Activated CD8-positive, alpha-beta memory T cell treated with anti-CD3 and anti-CD28 coated beads for 1 hour (primary cell): Measurements from ENCODE around the gene DXO.
"Not testable (repeated sequence)": the region's sequence is repeated elsewhere in the genome, so short reads cannot be mapped to it uniquely, and the experiment has no call there.

Experiments
- DNase-seq, 2 donors: peaks; one replicate each; pipeline ENCODE4 v3.0.0-alpha.2; 2020; ENCODE audit warnings: low read depth in 1 of 2; ENCODE audit errors: extremely low read depth in 1 of 2

Gene DXO

DNA sequence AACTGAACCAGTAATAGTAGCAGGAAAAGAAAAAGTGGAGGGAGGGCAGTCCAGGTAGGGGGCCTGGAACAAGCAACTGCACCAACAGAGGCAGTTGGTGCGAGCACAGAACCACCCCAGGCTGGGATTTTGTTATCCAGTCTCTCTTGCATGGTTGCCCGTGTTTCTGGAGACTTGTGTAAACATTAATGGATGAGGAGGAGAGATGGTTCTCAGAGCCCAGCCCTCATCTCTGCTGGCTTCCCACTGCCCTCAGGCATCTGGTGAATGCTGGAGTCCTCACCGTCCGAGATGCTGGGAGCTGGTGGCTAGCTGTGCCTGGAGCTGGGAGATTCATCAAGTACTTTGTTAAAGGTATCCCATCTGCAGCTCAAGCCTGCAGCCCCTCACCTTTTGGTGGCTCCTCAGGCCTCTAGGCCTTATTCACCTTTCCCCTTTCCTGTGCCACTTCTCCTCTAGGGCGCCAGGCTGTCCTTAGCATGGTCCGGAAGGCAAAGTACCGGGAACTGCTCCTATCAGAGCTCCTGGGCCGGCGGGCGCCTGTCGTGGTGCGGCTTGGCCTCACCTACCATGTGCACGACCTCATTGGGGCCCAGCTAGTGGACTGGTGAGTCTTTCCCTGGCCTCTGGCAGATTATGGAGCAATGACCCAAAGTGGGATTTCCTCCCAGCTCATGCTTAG is 8.4 kb upstream of the DXO start:
- not testable (repeated sequence) for DNase-seq

DNA sequence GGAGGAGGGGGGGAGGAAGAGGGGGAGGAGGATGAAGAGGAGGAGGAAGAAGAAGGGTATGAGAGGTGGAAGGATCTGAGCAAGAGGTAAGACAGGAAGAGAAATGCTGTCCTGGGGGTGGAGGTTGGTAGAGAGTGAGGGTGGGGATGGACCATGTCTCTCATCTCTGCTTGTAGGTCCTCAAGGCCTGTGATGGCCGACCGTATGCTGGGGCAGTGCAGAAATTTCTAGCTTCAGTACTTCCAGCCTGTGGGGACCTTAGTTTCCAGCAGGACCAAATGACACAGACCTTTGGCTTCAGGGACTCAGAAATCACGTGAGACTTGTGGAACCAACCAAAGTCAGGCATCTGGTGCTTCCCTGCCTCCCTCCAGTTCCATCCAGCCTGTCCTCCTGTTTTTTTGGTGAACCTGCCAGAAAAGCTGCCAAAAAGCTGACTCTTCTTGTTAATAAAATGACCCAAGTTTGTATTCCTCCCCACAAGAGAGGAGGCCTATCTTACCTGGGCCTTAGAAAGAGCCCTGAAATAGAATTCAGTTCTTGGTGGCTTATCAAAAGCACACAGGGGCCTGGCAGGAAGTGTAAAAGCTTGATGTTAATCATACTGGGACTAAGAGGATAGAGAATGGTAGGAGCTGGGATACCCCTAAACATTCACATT is 7.4 kb upstream of the DXO start:
- DNase-seq = no peak

DNA sequence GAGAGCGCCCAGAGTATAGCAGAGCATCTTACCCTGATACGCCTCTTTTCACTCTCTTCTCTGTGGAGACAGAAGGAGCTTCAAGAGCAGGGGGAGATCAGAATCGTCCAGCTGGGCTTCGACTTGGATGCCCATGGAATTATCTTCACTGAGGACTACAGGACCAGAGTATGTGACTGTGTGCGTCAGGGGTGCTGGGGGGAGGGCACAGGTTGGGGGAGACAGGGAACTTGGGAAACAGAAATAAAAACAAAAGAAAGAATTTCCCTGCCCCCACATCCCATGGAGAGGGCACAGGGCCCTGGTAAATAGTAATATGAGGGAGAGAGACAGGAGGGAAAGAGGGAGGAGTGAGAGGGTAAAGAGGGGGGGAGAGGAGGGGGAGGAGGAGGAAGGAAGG is 6.9 kb upstream of the DXO start:
- DNase-seq = no peak

DNA sequence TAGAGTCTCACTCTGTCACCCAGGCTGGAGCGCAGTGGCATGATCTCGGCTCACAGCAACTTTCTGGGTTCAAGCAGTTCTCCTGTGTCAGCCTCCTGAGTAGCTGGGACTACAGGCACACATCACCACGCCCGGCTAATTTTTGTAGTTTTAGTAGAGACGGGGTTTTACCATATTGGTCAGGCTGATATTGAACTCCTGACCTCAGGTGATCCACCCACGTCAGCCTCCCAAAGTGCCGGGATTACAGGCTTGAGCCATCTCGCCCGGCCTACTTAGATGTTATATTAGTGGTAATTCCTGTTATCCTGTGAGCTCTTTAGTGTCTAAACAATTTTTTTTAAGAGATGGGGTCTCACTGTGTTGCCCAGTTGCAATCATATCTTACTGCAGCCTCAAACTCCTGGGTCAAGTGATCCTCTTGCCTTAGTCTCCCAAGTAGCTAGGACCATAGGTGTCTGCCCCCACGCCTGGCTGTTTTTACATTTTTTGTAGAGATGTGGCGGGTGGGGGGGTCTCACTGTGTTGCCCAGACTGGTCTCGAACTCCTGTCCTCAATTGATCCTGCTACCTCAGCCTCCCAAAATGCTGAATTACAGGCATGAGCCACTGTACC is 6.0 kb upstream of the DXO start:
- DNase-seq = no peak

DNA sequence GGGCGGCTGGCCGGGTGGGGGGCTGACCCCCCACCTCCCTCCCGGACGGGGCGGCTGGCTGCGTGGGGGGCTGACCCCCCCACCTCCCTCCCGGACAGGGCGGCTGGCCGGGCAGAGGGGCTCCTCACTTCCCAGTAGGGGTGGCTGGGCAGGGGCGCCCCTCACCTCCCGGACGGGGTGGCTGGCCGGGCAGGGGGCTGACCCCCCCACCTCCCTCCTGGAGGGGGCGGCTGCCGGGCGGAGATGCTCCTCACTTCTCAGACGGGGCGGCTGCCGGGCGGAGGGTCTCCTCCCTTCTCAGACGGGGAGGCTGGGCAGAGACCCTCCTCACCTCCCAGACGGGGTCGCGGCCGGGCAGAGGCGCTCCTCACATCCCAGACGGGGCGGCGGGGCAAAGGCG is 4.1 kb upstream of the DXO start:
- DNase-seq = not testable (repeated sequence)

DNA sequence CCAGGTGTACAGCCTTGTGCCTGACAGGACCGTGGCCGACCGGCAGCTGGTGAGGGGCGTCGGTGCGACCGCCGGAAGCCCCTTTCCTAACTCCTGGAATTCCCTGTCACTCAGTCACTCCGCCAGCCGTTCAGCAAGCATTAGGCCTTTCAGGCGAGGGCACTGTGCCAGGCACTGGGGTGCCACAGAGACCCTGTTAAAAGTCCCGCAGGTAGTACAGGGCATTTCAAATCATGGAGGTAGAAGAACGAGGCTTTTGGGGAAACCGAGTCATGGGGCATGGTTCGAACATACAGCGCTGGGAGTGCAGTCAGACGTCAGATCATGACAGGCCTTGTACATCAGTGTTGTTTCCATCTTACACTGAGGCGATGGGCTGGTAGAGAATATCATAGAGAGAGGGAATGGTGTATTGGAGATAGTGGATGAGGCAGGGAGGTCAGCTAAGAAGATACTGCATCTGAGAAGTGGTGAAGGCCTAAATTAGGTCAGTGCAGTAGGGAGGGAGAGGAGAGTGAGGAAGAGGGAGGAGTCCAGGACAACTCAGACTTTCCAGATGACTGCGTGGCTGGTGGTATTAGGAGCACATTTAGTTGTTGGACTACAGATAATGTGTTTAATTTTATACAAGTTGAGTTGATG is 892 bp upstream of the DXO start:
- no peak for DNase-seq

DNA sequence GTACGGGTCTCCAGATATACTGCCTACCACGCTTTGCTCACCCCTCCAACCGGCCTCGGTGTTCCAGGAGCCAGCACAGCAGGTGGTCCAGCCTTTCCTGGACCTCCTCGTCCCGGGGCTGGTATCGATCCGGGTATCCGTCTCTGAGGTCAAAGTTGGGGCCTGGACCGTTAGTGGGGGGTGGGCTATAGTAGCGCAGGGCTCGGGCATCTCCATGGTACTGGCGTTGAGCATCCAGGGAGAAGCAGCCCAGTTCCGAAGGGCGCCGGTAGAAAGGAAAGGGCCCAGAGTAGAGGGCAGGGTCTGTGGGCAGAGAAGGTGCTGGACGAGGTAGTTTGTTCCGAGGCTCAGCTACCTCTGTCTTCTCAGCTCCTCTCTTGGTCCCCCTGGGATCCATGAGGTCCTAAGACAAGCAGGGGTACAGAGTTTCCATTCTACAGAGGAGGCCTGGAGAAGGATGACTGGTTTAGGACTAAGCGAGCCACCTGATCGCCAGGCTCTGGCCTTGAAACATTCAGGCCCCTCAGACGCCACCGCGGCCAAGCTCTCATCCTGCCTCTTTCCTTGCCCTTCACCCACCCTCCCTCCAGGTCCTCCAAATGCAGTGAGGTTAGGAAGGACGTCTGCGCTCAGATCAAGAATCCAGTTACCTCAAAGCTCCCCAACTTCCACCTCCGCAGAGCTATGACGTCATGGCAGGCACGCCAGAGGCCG is 502 bp downstream of the DXO start:
- DNase-seq = no peak

DNA sequence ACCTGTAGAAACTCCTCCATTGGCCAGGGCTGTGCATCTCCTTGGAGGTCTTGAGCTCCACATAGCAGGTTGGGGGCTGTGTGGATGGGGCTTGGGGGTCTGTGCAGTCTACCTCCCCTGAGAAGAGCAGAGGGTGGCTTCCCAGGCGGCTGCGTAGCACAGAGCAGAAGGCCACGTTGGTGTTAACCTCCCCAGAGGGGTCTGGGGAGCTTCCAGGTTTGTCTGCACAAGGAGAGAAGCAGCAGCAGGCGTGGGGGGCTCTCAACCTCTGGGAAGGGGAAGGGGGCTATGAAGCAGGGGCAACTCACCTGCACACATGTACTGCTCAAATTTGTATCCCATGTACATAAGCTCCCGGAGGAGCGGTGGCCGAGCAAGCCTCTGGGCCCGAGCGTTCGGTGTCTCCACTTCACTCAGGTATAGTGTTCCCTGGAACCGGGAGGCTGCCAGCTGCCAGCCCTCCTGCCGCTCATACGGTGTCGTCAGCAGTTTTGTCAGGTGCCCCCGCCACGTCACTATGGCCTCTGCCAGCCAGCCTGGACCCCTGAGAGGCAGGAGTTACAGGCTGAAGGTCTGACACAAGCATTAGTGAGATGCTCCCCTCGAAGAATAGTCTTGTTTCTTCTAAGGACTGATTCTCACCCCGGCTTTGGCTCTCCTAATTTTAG is 1.2 kb downstream of the DXO start:
- no peak for DNase-seq

DNA sequence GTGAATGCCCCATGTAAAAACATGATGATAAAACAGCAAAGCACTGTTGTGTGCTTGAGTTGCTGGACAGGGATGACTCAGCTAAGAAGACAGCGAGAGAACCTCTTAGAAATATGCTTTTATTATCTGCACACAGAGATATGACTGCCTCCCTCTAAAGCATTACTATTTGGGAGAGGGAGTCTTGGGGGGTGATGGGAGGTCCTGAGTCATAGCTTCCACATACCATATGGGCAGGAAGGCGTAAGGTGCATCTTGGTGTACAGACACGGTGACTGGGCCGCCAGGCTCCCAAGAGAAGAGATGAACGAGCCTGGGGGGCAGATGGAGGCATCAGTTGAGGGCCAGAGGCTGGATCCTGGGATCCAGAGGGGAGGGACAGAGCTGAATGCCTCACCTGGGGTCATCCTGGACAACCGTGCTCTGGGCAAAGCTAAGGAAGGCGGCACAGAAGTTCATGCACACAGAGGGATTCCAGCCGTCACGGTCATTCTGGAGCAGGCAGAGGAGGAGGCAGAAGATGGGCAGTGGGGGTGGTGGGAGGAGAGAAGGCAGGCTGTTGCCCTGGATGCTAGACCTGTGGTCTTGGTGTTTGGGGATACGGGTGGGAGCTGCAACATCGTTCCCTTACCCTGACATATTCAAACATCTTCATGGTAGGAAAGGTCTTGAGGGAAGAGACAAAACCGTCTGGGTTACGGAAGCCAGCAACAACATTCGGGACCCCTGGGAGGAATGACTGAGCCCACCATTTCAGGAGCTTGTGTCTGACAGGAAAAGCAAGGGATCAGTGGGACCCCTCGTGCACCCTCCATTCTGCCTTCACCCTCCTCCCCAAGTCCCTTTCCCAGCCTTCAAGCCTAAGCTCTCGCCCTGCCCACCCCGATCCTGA is 2.0 kb downstream of the DXO start:
- no peak for DNase-seq

DNA sequence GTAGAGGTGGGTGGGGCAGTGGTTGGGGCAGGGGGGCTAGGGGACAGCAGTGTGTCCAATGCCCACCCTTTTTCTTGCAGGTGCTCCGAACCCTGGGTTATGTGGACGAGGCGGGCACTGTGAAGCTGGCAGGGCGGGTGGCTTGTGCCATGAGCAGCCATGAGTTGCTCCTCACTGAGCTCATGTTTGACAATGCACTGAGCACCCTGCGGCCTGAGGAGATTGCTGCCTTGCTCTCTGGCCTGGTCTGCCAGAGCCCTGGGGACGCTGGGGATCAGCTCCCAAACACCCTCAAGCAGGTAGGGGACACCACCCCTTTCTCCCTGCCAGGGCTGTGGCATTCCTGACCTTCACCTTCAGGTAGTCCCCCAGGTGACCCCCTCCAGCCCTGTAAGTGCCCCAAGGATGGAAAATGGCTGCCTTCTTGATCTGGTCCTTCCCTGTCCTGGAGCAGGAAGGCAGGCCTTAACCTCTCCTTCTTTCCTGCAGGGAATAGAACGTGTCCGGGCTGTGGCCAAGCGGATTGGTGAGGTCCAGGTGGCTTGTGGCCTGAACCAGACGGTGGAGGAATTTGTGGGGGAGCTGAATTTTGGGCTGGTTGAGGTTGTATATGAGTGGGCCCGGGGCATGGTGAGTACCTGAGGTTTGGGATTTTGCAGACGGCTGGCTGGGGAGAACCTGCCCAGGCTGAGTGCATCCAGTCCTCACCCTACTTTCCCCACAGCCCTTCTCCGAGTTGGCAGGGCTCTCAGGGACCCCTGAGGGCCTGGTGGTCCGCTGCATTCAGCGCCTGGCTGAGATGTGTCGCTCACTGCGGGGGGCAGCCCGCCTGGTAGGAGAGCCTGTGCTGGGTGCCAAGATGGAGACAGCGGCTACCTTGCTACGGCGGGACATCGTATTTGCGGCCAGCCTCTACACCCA is 2.9 kb downstream of the DXO start:
- no peak for DNase-seq

DNA sequence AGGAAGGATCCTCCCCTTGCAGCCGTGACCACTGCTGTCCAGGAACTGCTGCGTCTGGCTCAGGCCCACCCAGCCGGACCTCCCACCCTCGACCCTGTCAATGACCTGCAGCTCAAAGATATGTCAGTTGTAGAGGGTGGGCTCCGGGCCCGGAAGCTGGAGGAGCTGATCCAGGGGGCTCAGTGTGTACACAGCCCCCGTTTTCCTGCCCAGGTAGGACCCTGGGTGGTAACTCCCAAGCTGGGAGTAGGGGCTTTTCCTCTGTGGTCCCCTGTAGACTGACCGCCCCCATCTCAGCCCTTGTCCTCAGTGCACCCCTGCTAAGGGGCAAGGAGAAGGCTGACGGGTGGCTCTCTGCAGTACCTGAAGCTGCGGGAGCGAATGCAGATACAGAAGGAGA is 3.6 kb downstream of the DXO start:
- no peak for DNase-seq

DNA sequence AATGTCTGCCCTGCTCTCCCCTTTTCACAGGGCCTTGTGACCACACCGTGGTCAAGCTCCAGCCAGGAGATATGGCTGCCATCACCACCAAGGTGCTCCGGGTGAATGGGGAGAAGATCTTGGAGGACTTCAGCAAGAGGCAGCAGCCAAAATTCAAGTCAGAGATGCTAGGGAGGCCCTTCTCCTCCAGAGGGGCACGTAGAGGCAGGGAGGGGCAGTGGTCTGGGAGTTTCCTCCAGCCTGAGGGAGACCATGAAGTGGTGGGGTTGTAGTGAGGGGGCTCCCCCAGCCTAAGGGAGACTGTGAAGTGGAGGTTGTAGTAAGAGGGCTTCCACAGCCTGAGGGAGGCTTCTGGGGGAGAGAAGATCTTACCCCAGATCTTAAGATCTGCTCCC is 4.0 kb downstream of the DXO start:
- no peak for DNase-seq

DNA sequence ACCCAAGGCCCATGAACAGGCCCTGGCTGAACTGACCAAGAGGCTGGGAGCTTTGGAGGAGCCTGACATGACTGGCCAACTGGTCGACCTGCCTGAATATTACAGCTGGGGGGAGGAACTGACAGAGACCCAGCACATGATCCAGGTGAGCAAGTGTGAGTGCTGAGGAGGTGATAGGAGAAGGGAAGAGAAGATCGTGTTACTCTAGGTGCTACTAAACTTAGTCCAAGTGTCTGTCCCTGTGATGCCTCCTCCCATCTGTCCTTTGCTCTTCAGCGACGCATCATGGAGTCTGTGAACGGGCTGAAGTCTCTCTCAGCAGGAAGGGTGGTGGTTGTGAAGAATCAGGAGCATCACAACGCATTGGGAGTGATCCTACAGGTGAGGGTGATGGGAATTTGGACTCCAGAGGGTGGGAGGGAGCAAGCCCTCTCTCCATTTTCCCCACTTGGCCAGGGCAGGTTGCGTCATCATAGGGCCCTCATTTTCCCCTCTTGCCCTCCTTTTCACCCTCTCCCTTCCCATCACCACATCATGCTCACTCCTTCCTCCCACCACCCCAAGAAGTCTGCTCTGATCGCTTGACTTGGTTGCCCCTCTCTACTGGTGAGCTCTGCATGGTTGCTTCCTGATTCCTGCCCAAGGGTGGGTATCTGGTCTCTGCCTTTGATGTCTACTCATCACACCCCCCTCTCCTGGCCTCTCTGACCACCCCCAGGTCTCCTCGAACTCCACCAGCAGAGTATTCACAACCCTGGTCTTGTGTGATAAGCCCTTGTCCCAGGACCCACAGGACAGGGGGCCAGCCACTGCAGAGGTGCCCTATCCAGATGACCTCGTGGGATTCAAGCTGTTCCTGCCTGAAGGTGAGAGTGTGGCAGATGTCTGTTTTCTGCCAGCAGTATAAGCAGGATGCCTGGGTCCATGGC is 4.7 kb downstream of the DXO start:
- DNase-seq = no peak

DNA sequence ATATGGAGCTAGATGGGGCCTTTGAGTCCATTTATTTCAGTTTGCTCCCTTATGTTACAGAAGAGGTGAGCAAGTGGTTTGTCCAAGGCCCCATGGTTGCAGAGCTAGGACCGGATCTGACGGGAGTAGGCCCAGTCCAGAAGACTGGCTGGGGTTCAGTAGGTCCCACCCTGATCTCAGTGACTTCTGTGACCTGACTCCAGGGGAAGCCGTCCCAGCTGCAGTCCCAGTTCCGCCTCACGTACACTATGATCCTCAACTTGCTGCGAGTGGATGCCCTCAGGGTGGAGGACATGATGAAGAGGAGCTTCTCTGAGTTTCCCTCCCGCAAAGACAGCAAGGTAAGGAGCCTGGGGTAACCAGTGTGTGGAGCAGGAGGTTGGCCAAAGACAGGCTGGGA is 5.4 kb downstream of the DXO start:
- no peak for DNase-seq

DNA sequence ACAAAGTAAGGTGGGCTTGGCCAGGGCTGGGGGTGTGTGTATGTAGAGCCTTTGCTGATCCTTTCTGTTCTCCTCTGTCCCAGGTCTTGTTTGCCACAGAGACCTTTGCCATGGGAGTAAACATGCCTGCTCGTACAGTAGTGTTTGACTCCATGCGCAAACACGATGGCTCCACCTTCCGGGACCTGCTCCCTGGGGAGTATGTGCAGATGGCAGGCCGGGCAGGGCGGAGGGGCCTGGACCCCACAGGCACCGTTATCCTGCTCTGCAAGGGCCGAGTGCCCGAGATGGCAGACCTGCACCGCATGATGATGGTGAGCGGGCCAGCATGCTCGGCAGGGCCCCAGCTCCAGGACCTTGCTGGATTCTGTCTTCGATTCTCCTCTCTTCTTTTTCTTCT is 6.2 kb downstream of the DXO start:
- no peak for DNase-seq

DNA sequence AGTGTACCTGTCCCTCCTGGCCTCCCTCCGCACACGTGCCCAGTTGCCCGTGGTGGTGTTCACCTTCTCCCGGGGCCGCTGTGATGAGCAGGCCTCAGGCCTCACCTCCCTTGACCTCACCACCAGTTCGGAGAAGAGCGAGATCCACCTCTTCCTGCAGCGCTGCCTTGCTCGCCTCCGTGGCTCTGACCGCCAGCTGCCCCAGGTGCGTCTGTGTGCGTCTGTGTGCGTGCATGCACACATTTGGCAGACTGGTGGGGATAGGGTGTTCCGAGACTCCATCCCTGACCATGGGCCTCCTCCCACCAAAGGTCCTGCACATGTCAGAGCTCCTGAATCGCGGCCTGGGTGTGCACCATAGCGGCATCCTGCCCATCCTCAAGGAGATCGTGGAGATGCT is 8.0 kb downstream of the DXO start:
- no peak for DNase-seq

DNA sequence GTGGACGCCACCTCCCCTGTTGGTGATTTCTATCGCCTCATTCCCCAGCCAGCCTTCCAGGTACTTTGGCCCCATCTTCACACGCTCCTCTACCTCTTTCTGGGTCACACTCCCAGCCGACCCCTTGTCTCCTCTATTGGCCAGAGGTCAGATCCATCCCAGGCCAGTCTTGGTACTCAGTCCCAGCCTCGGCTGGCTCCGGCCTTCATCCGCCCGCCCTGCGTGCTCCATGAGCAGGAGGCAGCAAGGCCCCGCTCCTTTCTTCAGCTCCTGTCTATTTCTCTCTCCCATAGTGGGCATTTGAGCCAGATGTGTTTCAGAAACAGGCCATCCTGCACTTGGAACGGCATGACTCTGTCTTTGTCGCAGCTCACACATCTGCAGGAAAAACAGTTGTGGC is 10.3 kb downstream of the DXO start:
- DNase-seq = no peak
